ENCODE data around the gene UROC1. TPM values are rescaled to one million over a fixed set of nuclear protein-coding genes. Genes with fewer than 3 reads are reported as not detected.

UROC1 gene
- total and polyA plus RNA-seq, 2 experiments from 2014 or later: not detected

GRCh38 chr3:126473292-126474168 lies 44.0 kb downstream of the UROC1 start:
- TF ChIP-seq NANOG (IDR thresholded peaks at IDR 0.05; ENCODE audit: borderline replicate concordance) (no peak), STAT1 (IDR thresholded peaks at IDR 0.05; ENCODE audit: unreplicated experiment) (no peak), JUNB (IDR thresholded peaks at IDR 0.05; ENCODE audit: unreplicated experiment) (no peak), POLR2AphosphoS5 (IDR thresholded peaks at IDR 0.05; ENCODE audit: low read depth) (no peak), ETS1 (IDR thresholded peaks at IDR 0.05) (no peak), REST (IDR thresholded peaks at IDR 0.05; ENCODE audit: unreplicated experiment) (no peak), ZNF331 (CRISPR knock-in tag; IDR thresholded peaks at IDR 0.05; ENCODE audit: low read depth) (no peak), CREB1 (CRISPR knock-in tag; IDR thresholded peaks at IDR 0.05; ENCODE audit: low read depth) (no peak), EZH2 (IDR thresholded peaks at IDR 0.05; ENCODE audit: low read depth, unreplicated experiment) (no peak), ZNF114 (CRISPR knock-in tag; IDR thresholded peaks at IDR 0.05) (no peak), CTCF (conservative IDR thresholded peaks at IDR 0.05; ENCODE audit: low read depth in 2 of 2) (no peak), ZNF462 (CRISPR knock-in tag; IDR thresholded peaks at IDR 0.05) (no peak), EZH2phosphoT487 (IDR thresholded peaks at IDR 0.05; ENCODE audit: unreplicated experiment) (no peak)
- H3K9me3 Mint-ChIP-seq: no peaks in the 10 kb centered on the region; the same call in 2 of the 3 replicates
- no peak for DNase-seq (ENCODE audit: low spot score)
- no peak overlapping the region for H2AFZ ChIP-seq
- 0 out of 2 replicates have a peak overlapping the region, but pooled peaks have one; percentile 39 for H3K27ac ChIP-seq (ENCODE audit: low read depth)
- H3K9me2 ChIP-seq (ENCODE audit: insufficient read depth): no peaks in the 10 kb centered on the region
- no peaks in the 10 kb centered on the region for H3K27me3 ChIP-seq (ENCODE audit: insufficient read depth)
- peaks cover 18% of the 10 kb centered on the region for H3K4me1 ChIP-seq (ENCODE audit: insufficient read depth)
- peaks cover 6% of the 10 kb centered on the region for H3K27me3 Mint-ChIP-seq (ENCODE audit: insufficient read depth, low read depth, poor library complexity)
- H3F3A ChIP-seq (replicated peaks; ENCODE audit: low read depth): no peaks in the 10 kb centered on the region
- peak overlapping the region; percentile 25; the same call in 1 of the 2 replicates for H3K27ac Mint-ChIP-seq
- no peak for ATAC-seq
- peaks cover 63% of the 10 kb centered on the region for H3K79me2 ChIP-seq (replicated peaks; ENCODE audit: insufficient read depth)
- peaks cover 50% of the 10 kb centered on the region for H3K36me3 Mint-ChIP-seq (ENCODE audit: low read depth)
- peak overlapping the region; percentile 91 for H3K4me3 Mint-ChIP-seq
- H4K20me1 ChIP-seq (replicated peaks; ENCODE audit: insufficient read depth): peaks cover 42% of the 10 kb centered on the region
- peak overlapping the region; percentile 85 for H3K4me3 ChIP-seq
- H3K36me3 ChIP-seq (ENCODE audit: insufficient read depth): peaks cover 26% of the 10 kb centered on the region
- H3K4me2 ChIP-seq: peak overlapping the region; percentile 93
- H3K4me1 Mint-ChIP-seq: peaks cover 37% of the 10 kb centered on the region
